ENCODE data around the gene ZBTB2.
"Not testable (repeated sequence)": the region's sequence is repeated elsewhere in the genome, so short reads cannot be mapped to it uniquely, and the experiment has no call there.

The ZBTB2 gene

GRCh38 chr6:151338651-151339200 is 52.6 kb downstream of the ZBTB2 start:
- no peak for DNase-seq

GRCh38 chr6:151335930-151336329 is 55.4 kb downstream of the ZBTB2 start:
- DNase-seq, result no peak

- no peak for DNase-seq
These were observed 61.1 kb downstream of the ZBTB2 start for GRCh38 chr6:151330130-151330696.

- DNase-seq, result no peak
These were observed 64.3 kb downstream of the ZBTB2 start for GRCh38 chr6:151327101-151327500.

- DNase-seq, result no peak
These were observed 65.1 kb downstream of the ZBTB2 start for GRCh38 chr6:151326116-151326825.

GRCh38 chr6:151325075-151326050 is 66.0 kb downstream of the ZBTB2 start:
- peak in 27 of 56 donors; percentile 3 to 76 (median 27) for DNase-seq

- DNase-seq, result no peak
These were observed 66.9 kb downstream of the ZBTB2 start for GRCh38 chr6:151324488-151324825.

GRCh38 chr6:151323791-151324487 is 67.4 kb downstream of the ZBTB2 start:
- peak; percentile 9 to 84 (median 54) for DNase-seq

- no peak for DNase-seq
These were observed 68.8 kb downstream of the ZBTB2 start for GRCh38 chr6:151322570-151322969.

GRCh38 chr6:151321438-151321837 is 69.9 kb downstream of the ZBTB2 start:
- no peak for DNase-seq

- no peak for DNase-seq
These were observed 71.2 kb downstream of the ZBTB2 start for GRCh38 chr6:151320140-151320539.

GRCh38 chr6:151317995-151318365 is 73.4 kb downstream of the ZBTB2 start:
- no peak for DNase-seq

- no peak for DNase-seq
These were observed 74.0 kb downstream of the ZBTB2 start for GRCh38 chr6:151317103-151317994.

- not testable (repeated sequence) for DNase-seq
These were observed 75.7 kb downstream of the ZBTB2 start for GRCh38 chr6:151315661-151316060.
